NCI-H2196 treated with DMSO at 0.1 percent for 48 hours (cell line): Measurements from ENCODE around the gene TBL2.
"Not testable (repeated sequence)": the region's sequence is repeated elsewhere in the genome, so short reads cannot be mapped to it uniquely, and the experiment has no call there.

ENCODE experiments used
- DNase-seq: peaks from one replicate; lab custom pipeline; 2025; ENCODE audit not compliant: unreplicated experiment; lab: John Stamatoyannopoulos, UW

TBL2 gene

DNA sequence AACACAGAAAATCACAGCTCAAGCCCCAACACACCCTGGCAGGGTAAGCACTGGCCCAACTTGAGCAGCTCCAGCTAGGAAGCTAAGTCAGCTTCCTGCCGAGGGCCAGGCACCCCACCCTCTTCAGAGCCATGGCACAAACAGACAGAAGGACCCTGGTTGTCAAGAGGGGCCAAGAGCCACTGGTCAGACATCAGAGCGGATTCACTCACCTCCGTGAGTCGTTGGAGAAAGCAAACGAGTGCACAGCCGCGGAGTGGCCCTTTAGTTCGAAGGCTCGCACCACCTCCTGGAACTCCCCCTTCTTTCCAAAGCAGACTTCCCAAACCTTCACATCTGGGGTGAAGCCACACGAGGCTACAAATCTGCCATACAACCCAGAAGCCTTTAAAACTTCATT is 7.4 kb downstream of the TBL2 start:
- no peak for DNase-seq

DNA sequence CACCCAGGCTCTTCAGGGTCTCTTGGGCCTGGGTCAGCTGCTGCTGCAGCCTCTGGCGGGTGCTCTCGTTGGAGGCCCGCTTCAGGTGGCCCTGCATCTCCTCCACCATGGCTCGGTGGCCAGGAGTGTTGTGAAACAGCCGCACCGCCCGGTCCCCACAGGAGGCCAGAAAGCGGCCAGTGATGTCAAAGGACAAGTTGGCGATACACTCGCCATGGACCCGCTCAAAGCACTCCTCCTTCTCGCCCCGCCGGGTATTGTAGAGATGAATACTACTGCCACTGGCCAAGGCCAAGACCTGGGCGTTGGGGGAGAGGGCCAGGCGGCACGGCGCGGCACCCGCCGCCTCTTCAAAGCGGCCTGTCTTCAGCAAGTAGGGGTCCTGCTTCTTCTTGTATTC is 7.9 kb downstream of the TBL2 start:
- DNase-seq: no peak

DNA sequence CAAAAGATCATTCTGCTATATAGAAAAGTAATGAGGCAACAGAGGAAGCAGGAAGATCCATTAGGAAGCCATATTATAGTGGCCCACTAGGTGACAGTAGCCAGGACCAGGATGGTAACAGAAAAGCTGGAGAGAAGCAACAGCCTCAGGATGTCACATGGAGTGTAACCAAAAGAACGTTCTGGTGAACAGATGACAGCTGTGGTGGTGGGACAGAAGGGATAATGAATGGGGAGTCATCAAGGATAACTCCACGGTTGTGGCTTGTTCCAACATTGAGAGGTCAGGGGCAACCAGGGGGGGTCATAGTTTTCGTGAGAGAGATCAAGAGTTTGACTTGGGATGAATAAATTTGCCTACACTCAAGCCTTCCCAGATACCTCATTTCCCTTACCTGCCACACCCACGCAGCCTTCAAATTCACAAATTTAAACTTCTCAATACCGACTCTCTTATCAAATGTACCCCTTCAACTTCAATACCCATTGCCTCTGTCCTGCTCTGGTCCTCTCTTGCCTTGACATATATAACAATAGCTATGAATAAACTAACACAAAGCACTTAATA is 9.3 kb downstream of the TBL2 start:
- no peak for DNase-seq

DNA sequence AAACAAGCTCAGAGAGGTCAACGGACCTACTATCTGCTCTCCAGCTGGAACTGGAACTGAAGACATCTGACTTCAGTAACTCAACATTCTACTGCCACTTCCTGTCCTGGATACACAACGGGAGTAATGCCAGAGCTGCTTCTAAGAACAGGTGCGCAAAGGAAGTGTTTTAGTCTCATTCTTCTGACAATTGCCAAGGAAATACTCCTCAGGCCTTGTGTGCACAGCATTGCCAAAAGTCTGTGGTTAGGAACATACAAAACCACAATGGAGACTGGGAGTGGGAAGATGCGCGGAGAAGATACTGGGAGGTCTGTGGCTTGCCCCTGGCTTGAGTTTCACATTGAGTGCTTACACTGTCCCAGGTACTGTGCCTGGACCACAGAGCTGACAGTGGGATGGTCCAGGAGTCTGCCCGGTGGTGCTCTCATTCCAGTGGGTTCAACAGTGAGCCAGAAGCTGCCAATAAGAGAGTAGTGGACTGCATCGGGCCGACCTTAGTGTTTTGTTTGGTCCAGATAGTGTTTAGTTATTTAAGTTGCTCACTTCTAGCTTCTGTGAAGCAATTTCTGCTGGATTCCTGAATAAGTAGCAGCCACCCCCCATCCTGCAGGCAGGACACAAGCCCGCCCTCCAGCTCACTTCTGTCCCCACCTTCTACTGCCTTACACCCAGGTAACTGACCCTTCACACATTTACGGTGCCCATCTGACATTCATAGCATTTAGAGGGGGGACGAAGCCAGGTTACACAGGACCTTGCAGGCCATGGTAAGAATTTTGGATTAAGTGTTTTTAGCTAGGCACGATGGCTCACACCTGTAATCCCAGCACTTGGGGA is 10.3 kb downstream of the TBL2 start:
- DNase-seq: no peak

DNA sequence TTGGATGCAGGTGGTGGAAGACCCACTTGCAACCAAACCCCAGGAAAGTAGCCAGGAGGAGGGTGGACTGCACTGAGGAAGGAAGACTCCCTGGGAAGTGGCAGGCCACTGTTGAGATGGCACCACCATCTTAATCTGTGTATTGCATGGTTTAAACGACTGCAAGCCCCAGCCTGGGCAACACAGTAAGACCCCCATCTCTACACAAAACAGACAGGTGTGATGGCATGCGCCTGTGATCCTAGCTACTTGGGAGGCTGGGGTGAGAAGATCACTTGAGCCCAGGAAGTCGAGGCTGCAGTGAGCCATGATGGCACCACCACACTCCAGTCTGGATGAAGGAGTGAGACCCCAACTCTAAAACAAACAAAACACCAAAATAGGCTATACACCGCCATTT is 11.2 kb downstream of the TBL2 start:
- DNase-seq: no peak

DNA sequence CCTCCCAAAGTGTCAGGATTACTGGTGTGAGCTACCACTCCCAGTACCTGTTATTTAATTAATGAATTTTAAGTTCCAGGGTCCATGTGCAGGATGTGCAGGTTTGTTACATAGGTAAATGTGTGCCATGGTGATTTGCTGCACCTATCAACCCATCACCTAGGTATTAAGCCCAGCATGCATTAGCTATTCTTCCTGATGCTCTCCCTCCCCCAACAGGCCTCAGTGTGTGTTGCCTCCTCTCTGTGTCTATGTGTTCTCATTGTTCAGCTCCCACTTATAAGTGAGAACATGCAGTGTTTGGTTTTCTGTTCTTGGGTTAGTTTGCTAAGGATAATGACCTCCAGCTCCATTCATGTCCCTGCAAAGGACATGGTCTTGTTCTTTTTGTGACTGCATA is 11.9 kb downstream of the TBL2 start:
- not testable (repeated sequence) for DNase-seq

DNA sequence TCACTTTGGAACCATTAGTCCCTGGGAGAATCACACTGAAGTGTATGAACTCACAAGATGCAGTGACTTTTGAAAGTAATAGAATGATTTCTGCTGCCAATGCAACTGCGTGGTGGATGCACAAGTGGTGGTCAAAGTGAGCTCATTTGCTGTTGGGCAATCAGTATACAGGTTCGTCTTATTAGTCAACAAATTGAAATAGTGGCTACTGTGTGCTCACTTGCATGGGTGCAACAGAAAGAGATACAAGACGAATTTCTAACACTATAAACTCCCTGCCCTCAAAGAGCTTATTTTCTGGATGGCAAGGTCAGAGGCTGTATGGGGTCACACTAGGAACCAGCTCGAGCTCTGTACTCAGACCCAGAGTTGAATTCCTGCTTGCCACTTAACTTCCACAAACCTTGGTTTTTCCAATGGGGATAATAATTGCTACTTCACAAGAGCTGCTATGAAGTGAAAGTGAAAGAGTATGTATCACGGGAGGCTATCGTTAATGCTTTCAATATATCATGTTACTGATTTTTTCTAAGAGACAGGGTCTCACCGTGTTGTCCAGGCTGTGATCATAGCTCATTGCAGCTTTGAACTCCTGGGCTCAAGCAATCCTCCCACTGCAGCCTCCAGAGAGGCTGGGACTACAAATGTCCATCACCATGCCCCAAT is 12.6 kb downstream of the TBL2 start:
- no peak for DNase-seq

DNA sequence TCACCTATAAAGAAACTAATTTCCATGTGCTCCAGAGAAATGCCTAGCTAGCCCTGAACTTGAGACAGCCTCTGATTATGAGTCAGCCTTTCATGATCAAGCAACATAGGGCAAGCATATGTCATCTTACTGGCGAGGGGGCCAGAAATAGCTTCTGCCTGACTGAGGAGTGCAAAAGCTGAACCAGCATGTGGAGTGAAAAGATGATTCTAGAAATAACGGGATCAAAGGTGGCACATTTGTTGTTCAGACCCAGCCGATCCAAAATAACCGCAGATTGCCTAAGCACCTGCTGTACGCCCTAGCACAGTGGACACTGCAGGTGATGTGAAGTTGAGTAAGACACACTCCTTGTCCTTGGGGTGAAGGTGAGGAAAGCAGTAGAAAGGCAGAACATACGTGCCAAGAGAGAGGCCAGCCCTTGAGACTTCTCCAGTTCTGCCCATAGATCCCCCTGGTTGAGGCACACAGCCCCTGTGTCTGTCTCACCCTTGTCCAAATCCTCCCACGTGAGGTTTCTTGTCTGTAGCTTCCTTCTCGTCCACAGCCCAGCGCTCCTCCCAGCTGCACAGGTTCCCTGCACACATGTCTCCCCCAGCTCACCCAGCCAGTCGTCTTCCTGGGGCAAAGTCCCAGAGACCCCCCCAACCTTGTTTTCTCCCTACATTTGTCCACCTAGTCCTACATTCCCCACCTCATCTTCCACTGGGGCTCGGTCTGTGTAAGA is 18.1 kb downstream of the TBL2 start:
- no peak for DNase-seq

DNA sequence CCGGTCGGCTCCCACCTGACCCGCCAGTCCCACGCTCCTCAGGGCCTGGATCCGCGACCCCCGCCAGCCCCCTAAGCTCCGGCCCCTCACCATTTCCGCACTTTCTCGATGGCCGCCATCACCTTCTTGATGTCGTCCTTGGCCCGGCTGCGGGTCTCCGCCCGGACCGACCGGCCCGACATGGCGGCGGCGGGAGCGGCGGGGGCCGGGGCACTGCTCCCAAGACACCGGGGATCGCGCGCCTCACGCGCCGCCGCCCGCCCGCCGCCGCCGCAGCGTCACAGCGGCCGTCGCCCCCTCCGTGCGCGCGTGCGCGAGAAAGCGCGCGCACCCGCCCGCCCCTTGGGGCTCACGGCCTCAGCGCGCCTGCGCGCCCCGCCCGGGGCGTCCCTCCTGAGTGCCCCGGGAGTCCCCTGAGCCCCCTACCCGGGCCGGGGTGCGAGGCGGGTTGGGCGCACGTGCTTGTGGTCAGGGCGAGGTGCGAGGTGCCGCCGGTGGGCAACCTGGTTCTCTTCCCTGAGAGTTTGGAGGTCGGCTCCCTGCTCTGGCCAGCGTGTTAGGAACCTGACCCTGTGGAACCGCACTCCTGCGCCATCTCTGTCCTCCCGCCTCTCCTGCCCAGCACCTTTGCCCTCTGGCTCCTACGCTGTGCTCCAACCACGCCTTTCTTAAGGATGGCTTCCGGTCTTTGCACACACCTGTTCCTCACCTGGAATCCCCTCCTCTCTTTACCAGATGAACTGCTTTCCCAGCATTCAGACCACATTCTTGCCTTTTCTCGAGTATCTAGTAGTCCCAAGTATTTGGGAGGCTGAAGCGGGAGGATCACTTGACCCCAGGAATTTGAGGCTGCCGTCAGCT is 20.8 kb downstream of the TBL2 start, which contains the start of gene BCL7B:
TSS of gene BCL7B (minus strand) at position 294 of the 861 bp plus-strand sequence. CDS start at position 182, 112 bp downstream.
- DNase-seq: peak; percentile 75

DNA sequence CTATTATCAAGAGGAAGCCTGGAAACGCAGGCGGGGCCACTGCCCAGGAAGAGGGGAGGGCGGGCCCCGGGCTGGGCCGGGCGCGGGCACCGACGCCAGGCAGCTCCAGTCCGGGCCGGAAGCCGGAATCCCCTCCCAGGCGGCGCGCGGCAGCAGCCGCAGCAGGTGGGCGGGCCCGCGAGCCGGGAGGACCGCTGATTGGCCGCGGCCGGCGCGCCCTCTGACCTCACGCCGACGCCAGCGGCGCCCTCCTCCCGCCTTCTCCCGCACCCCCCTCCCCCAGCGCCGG is 21.3 kb downstream of the TBL2 start:
- peak; percentile 94 for DNase-seq

DNA sequence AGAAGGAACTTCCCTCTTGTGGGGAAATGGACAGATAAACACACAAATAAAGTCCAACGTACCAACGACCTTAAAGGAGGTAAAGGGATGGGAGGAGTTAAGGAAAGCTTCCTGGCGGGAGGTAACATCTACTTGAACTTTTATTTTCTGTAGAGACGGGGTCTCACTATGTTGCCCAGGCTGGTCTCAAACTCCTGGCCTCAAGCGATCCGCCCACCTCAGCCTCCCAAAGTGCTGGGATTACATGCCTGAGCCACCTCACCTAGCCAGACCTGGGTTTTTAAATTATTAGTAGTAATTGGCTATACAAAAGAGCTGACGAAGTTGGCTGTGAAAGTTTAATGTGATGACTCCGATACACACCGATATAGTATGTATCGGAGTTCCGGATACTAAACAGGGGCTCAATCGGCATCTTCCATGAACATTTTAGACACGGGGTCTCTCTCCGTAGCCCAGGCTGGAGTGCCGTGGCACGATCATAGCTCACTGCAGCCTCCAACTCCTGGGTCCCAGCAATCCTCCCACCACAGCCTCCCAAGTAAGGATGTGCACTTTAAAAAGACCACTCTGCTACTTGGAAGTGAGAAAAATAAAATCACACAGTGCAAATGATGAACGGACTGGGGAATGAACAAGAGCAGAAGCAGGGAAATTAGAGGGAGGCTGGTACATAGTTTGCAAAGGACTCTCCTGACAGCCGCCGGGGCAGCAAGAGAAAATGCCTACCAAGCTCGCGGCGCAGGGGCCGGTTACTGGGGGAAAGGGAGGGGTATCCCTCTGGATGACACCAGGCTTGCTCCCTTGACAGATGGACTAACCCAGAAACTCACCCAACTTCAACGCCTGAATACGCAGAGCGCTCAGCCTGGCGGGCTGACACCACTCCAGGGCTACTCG is 21.9 kb downstream of the TBL2 start:
- DNase-seq: no peak

DNA sequence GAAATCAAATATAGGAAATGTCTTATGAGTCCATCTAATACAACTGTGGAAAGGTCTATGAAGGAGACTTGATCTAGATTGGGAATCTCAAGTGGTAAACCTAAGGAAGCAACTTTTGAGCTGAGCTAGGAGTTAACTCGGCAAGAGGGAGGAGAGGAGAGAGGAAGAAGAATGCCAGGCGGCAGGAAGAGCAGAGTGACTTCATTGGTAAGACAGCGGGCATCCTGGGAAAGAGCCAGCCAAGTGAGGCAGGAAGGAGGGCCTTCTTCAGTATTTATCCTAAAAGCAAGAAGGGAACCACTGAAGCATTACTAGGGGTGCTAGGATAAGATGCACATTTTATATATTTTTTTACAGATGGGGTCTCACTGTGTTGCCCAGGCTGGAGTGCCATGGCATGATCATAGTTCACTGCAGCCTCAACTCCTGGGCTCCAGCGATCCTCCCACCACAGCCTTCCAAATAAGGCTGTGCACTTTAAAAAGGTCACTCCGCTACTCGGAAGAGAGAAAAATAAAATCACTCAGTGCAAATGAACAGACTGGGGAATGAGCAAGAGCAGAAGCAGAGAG is 22.9 kb downstream of the TBL2 start:
- no peak for DNase-seq

DNA sequence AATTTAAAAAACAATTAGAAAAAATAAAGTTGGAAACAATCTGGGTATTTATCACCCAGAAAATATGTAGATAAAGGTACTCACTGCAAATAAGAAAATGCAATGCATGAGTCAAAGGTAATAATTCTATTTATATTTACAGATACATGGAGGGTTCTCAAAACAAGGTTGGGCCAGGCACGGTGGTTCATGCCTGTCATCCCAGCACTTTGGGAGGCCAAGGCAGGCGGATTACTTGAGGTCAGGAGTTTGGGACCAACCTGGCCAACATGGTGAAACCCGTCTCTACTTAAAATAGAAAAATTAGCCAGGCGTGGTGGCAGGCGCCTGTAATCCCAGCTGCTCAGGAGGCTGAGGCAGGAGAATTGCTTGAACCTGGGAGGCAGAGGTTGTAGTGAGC is 28.3 kb downstream of the TBL2 start:
- not testable (repeated sequence) for DNase-seq

DNA sequence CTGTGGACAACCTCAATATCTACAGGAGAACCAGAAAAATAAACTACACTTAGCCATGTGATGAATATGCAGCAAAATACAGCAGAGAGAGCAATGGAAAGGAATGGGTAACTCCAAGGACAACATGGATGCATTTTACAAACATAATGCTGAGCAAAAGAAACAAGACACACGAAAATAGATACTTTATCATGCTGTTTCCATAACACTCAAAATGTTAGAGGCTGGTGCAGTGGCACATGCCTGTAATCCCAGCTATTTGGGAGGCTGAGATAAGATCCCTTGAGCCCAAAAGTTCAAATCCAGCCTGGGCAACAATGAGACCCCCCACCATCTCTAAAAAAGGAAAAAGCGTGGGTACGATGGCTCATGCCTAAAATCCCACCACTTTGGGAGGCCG is 29.2 kb downstream of the TBL2 start:
- no peak for DNase-seq

DNA sequence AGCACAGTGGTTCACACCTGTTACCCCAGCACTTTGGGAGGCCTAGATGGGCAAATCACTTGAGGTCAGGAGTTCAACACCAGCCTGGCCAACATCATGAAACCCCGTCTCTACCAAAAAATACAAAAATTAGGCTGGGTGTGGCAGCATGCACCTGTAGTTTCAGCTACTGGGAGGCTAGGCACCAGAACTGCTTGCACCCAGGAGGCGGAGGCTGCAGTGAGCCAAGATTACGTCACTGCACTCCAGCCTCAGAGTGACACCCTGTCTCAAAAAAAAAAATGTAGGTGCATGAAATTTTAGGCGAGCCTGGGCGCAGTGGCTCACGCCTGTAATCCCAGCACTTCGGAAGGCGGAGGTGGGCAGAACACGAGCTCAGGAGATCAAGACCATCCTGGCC is 30.5 kb downstream of the TBL2 start:
- no peak for DNase-seq

DNA sequence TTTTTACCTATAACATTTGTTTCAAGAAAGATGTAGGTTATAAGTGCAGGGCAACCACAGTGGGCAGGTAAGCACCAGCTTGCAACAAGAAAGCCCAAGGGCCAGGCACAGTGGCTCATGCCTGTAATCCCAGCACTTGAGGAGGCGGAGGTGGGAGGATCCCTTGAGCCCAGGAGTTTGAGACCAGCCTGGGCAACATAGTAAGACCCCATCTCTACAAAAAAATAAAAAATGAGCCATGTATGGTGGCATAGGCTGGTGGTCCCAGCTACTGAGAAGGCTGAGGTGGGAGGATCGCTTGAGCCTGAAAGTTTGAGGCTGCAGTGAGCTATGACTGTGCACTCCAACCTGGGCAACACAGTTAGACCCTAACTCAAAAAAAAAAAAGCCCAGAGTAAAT is 33.7 kb downstream of the TBL2 start:
- no peak for DNase-seq

DNA sequence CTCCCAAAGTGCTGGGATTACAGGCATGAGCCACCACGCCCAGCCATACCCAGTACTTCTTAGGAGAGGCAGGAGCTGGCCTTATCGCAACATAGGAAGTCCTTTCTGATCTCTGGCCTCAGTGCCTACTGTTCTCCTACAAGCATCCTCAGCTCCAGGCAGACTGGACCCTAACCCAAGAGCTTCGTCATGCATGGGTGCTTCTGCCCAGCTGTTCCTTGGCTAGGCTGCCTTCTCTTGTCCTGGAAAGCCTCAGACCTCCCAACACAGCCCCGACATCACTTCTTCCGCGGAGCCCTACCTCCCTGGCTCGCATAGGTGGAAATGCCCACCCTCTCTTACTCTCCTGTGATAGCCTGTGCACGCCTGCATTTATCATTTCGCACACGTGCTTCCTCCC is 36.7 kb downstream of the TBL2 start:
- DNase-seq: no peak

DNA sequence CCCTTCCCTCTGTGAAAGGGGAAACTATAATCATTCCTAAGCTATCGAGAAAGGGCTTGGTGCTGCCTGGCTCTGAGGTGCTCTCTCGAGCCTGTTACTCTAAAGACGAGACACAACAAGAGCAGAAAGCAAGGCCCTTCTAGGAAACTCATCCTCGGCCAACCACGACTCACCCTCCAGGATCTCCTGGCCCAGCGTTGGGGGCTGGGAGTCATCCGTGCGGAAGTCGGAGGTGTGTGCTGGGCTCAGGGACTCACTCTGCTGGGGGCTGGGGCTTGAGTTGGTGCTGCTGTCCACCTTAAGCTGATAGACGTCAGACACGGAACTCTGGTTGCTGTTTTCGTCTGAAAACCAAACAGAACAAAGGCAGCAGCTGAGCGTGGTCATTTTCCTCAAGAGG is 38.7 kb downstream of the TBL2 start:
- DNase-seq: no peak

DNA sequence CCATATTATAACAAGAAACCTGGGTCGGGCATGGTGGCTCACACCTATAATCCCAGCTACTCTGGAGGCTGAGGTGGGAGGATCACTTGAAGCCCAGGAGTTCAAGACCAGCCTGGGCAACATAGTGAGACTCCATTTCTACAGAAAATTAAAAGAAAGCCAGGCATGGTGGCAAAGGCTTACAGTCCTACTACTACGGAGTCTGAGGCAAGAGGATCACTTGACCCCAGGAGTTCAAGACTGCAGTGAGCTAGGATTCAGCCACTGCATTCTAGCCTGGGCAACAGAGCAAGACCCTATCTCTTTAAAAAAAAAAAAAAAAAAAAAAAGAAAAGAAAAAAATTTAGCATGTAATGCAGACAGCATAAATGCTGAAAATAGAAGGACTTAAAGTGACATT is 39.9 kb downstream of the TBL2 start:
- DNase-seq: not testable (repeated sequence)
